HG02571 (cell line): Measurements from ENCODE around the gene CYP19A1.
A peak's percentile ranks its signal among the peaks of the same experiment; 100 is the strongest.
"Not testable (repeated sequence)": the region's sequence is repeated elsewhere in the genome, so short reads cannot be mapped to it uniquely, and the experiment has no call there.

Experiments
- ATAC-seq: cut with Tn5 transposase; IDR thresholded peaks from one replicate; pipeline ENCODE4 v1.9.1; 2021; ENCODE audit warnings: mild to moderate bottlenecking, moderate library complexity; ENCODE audit not compliant: unreplicated experiment

CYP19A1 gene

GRCh38 chr15:51302480-51302879 lies 35.9 kb downstream of the CYP19A1 start:
- no peak for ATAC-seq

- no peak for ATAC-seq
Measured at GRCh38 chr15:51299187-51300015, 39.0 kb downstream of the CYP19A1 start.

GRCh38 chr15:51298620-51299019 lies 39.8 kb downstream of the CYP19A1 start:
- ATAC-seq = no peak

- no peak for ATAC-seq
Measured at GRCh38 chr15:51290720-51291119, 47.7 kb downstream of the CYP19A1 start.

- no peak for ATAC-seq
Measured at GRCh38 chr15:51289290-51289689, 49.1 kb downstream of the CYP19A1 start.

- no peak for ATAC-seq
Measured at GRCh38 chr15:51288143-51289065, 50.0 kb downstream of the CYP19A1 start.

- no peak for ATAC-seq
Measured at GRCh38 chr15:51286816-51287215, 51.6 kb downstream of the CYP19A1 start.

GRCh38 chr15:51285399-51285798 lies 53.0 kb downstream of the CYP19A1 start:
- no peak for ATAC-seq

GRCh38 chr15:51284871-51285270 lies 53.5 kb downstream of the CYP19A1 start:
- no peak for ATAC-seq

GRCh38 chr15:51283026-51283425 lies 55.4 kb downstream of the CYP19A1 start:
- no peak for ATAC-seq

GRCh38 chr15:51282241-51282640 lies 56.2 kb downstream of the CYP19A1 start:
- ATAC-seq = not testable (repeated sequence)

- peak; percentile 61 for ATAC-seq
Measured at GRCh38 chr15:51281368-51281967, 56.9 kb downstream of the CYP19A1 start.

- ATAC-seq = no peak
Measured at GRCh38 chr15:51280838-51281237, 57.6 kb downstream of the CYP19A1 start.

- ATAC-seq = no peak
Measured at GRCh38 chr15:51279391-51279790, 59.0 kb downstream of the CYP19A1 start.

- ATAC-seq = no peak
Measured at GRCh38 chr15:51277101-51277500, 61.3 kb downstream of the CYP19A1 start.

GRCh38 chr15:51274956-51275355 lies 63.4 kb downstream of the CYP19A1 start:
- no peak for ATAC-seq

- ATAC-seq = no peak
Measured at GRCh38 chr15:51270706-51271105, 67.7 kb downstream of the CYP19A1 start.

GRCh38 chr15:51269496-51269895 lies 68.9 kb downstream of the CYP19A1 start:
- no peak for ATAC-seq

GRCh38 chr15:51267703-51268083 lies 70.7 kb downstream of the CYP19A1 start:
- no peak for ATAC-seq

GRCh38 chr15:51267051-51267702 lies 71.2 kb downstream of the CYP19A1 start:
- ATAC-seq = no peak

- no peak for ATAC-seq
Measured at GRCh38 chr15:51266656-51267050, 71.7 kb downstream of the CYP19A1 start.
